RWPE2 (cell line): ENCODE data around the gene DHRS11.
A peak's percentile ranks its signal among the peaks of the same experiment; 100 is the strongest.

Experiments
- ATAC-seq: fragments of 200-7000 bp; cut with Tn5 transposase; 3 replicates; pipeline ENCODE4 v1.9.1; 2021; ENCODE audit warnings: low read depth
- DNase-seq: peaks from one replicate; pipeline ENCODE4 v3.0.0-alpha.2; 2020; ENCODE audit warnings: low spot score
- H3K27ac ChIP-seq: fragments of 450-650 bp; 2 replicates; pipeline ENCODE4 v1.5.1; 2017; ENCODE audit warnings: mild to moderate bottlenecking; ENCODE audit not compliant: poor library complexity, severe bottlenecking
- H3K27me3 ChIP-seq: fragments of 250-450 bp; sonication (Bioruptor Pico); 2 replicates; pipeline ENCODE4 v1.5.1; 2021; ENCODE audit warnings: mild to moderate bottlenecking, moderate library complexity; ENCODE audit not compliant: insufficient read depth, poor library complexity, severe bottlenecking
- H3K36me3 ChIP-seq: fragments of 250-450 bp; sonication (Bioruptor Pico); 2 replicates; pipeline ENCODE4 v1.5.1; 2020; ENCODE audit warnings: low read depth, mild to moderate bottlenecking, moderate library complexity
- H3K4me1 ChIP-seq: fragments of 250-450 bp; sonication (Bioruptor Pico); 2 replicates; pipeline ENCODE4 v1.5.1; 2021; ENCODE audit warnings: mild to moderate bottlenecking, moderate library complexity; ENCODE audit not compliant: insufficient read depth, poor library complexity, severe bottlenecking
- H3K4me3 ChIP-seq: fragments of 250-450 bp; sonication (Bioruptor Pico); 2 replicates; pipeline ENCODE4 v1.5.1; 2021; ENCODE audit warnings: mild to moderate bottlenecking, moderate library complexity; ENCODE audit not compliant: severe bottlenecking
- H3K9me3 ChIP-seq: fragments of 250-450 bp; sonication (Bioruptor Pico); 2 replicates; pipeline ENCODE4 v1.5.1; 2021; ENCODE audit warnings: mild to moderate bottlenecking, moderate library complexity; ENCODE audit not compliant: severe bottlenecking
- CTCF ChIP-seq: fragments of 450-650 bp; IDR thresholded peaks from one replicate; pipeline ENCODE4 v1.5.1; 2017; ENCODE audit warnings: mild to moderate bottlenecking, moderate library complexity; ENCODE audit not compliant: poor library complexity, severe bottlenecking

DHRS11 gene

GRCh38 chr17:36578671-36579070 lies 13.0 kb upstream of the DHRS11 start:
- Histone ChIP-seq H3K36me3 (peaks cover 82% of the 10 kb centered on the region), H3K4me1 (no peaks in the 10 kb centered on the region), H3K27me3 (no peaks in the 10 kb centered on the region)

GRCh38 chr17:36583787-36584186 lies 7.9 kb upstream of the DHRS11 start:
- no peak for DNase-seq
- H3K4me1 ChIP-seq: no peaks in the 10 kb centered on the region
- TF ChIP-seq CTCF: no peak
- no peak for ATAC-seq
- no peaks in the 10 kb centered on the region for H3K9me3 ChIP-seq
- no peak overlapping the region for H3K27ac ChIP-seq
- H3K27me3 ChIP-seq: no peaks in the 10 kb centered on the region
- no peak overlapping the region for H3K4me3 ChIP-seq
- H3K36me3 ChIP-seq: peaks cover 93% of the 10 kb centered on the region

More at GRCh38 chr17:36578671-36579070, 13.0 kb upstream of the DHRS11 start:
- no peak overlapping the region for H3K4me3 ChIP-seq
- DNase-seq (no peak), ATAC-seq (no peak)
- TF ChIP-seq CTCF: no peak
- H3K27ac ChIP-seq: no peak overlapping the region
- H3K9me3 ChIP-seq: no peaks in the 10 kb centered on the region

- Histone ChIP-seq H3K4me1 (no peaks in the 10 kb centered on the region), H3K27ac (no peak overlapping the region), H3K27me3 (no peaks in the 10 kb centered on the region), H3K4me3 (no peak overlapping the region), H3K9me3 (no peaks in the 10 kb centered on the region), H3K36me3 (peaks cover 85% of the 10 kb centered on the region)
- TF ChIP-seq CTCF: no peak
- DNase-seq (no peak), ATAC-seq (no peak)
These were observed 5.5 kb upstream of the DHRS11 start for GRCh38 chr17:36586138-36586537.

GRCh38 chr17:36590082-36590481 lies 1.6 kb upstream of the DHRS11 start:
- peaks cover 50% of the 10 kb centered on the region for H3K36me3 ChIP-seq
- H3K9me3 ChIP-seq: no peaks in the 10 kb centered on the region
- H3K27me3 ChIP-seq: no peaks in the 10 kb centered on the region
- no peak overlapping the region for H3K27ac ChIP-seq
- ATAC-seq (no peak), DNase-seq (no peak)
- H3K4me3 ChIP-seq: no peak overlapping the region
- H3K4me1 ChIP-seq: no peaks in the 10 kb centered on the region
- TF ChIP-seq CTCF: no peak

GRCh38 chr17:36592316-36592715 lies 637 bp downstream of the DHRS11 start:
- Histone ChIP-seq H3K4me3 (peak overlapping the region; percentile 85), H3K9me3 (no peaks in the 10 kb centered on the region), H3K27ac (peak overlapping the region; percentile 36), H3K27me3 (no peaks in the 10 kb centered on the region), H3K4me1 (no peaks in the 10 kb centered on the region), H3K36me3 (peaks cover 27% of the 10 kb centered on the region)
- DNase-seq (no peak), ATAC-seq (peak; percentile 17; the same call in 2 of the 3 replicates)
- TF ChIP-seq CTCF: no peak
